GM19328 (cell line): ENCODE results near the gene ACOXL.

Experiments
- ATAC-seq: cut with Tn5 transposase; IDR thresholded peaks from one replicate; pipeline ENCODE4 v1.9.1; 2021; ENCODE audit warnings: mild to moderate bottlenecking, moderate library complexity; ENCODE audit not compliant: unreplicated experiment

The ACOXL gene

GRCh38 chr2:110993557-110994231 is 261.3 kb downstream of the ACOXL start:
- ATAC-seq: no peak

- ATAC-seq: no peak
Observed at GRCh38 chr2:110994250-110994961, 262.0 kb downstream of the ACOXL start.

- ATAC-seq: no peak
Observed at GRCh38 chr2:110995911-110996310, 263.5 kb downstream of the ACOXL start.

- ATAC-seq: no peak
Observed at GRCh38 chr2:110997331-110998045, 265.1 kb downstream of the ACOXL start.

GRCh38 chr2:110998311-110998710 is 265.9 kb downstream of the ACOXL start:
- ATAC-seq: no peak

GRCh38 chr2:110999626-111000025 is 267.3 kb downstream of the ACOXL start:
- ATAC-seq: no peak

GRCh38 chr2:111005307-111005706 is 272.9 kb downstream of the ACOXL start:
- no peak for ATAC-seq

GRCh38 chr2:111005821-111006220 is 273.4 kb downstream of the ACOXL start:
- ATAC-seq: no peak

GRCh38 chr2:111007757-111008688 is 275.6 kb downstream of the ACOXL start:
- ATAC-seq: no peak

- no peak for ATAC-seq
Observed at GRCh38 chr2:111011218-111011617, 278.8 kb downstream of the ACOXL start.

- no peak for ATAC-seq
Observed at GRCh38 chr2:111015283-111015995, 283.1 kb downstream of the ACOXL start.

GRCh38 chr2:111017034-111017622 is 284.8 kb downstream of the ACOXL start:
- ATAC-seq: no peak

GRCh38 chr2:111017909-111018308 is 285.5 kb downstream of the ACOXL start:
- ATAC-seq: no peak

GRCh38 chr2:111019381-111019780 is 287.0 kb downstream of the ACOXL start:
- no peak for ATAC-seq

- ATAC-seq: no peak
Observed at GRCh38 chr2:111022633-111023032, 290.3 kb downstream of the ACOXL start.

- no peak for ATAC-seq
Observed at GRCh38 chr2:111024496-111024895, 292.1 kb downstream of the ACOXL start.

- ATAC-seq: no peak
Observed at GRCh38 chr2:111025288-111025687, 292.9 kb downstream of the ACOXL start.

- no peak for ATAC-seq
Observed at GRCh38 chr2:111028720-111029119, 296.3 kb downstream of the ACOXL start.

- no peak for ATAC-seq
Observed at GRCh38 chr2:111029181-111029927, 297.0 kb downstream of the ACOXL start.
